GM12878 (cell line): ENCODE measurements around the gene SNCAIP. TPM values are rescaled to one million over a fixed set of nuclear protein-coding genes. Genes with fewer than 3 reads are reported as not detected.

Source experiments
- ATAC-seq: fragments of 200-7000 bp; cut with Tn5 transposase; 3 replicates; pipeline ENCODE4 v1.9.1; 2020; ENCODE audit warnings: mild to moderate bottlenecking, moderate library complexity
- BruUV-seq: library from RNA; stranded (reverse); fragments of 400-500 nt; replicated peaks from 2 replicates; lab custom pipeline; 2021; lab: Mats Ljungman, UMichigan
- CTCF ChIA-PET: fragments of 300-600 bp; sonication (Branson Sonifier 250); formaldehyde crosslinking; extraction: SDS; loops from one replicate; lab custom pipeline; 2021; ENCODE audit warnings: inconsistent platforms; lab: Yijun Ruan, JAX
- POLR2A ChIA-PET: fragments of 350-600 bp; formaldehyde crosslinking; extraction: SDS; loops from one replicate; lab custom pipeline; 2021; ENCODE audit warnings: inconsistent platforms; lab: Charles Lee
- RAD21 ChIA-PET: fragments of 300-600 bp; sonication (Branson Sonifier 250); formaldehyde crosslinking; loops from one replicate; lab custom pipeline; 2023; ENCODE audit warnings: antibody characterized with exemption; ENCODE audit not compliant: unreplicated experiment; lab: Charles Lee
- SMC1A ChIA-PET: fragments of 300-600 bp; sonication (Branson Sonifier 250); formaldehyde crosslinking; loops from one replicate; lab custom pipeline; 2023; ENCODE audit not compliant: unreplicated experiment, uncharacterized antibody; lab: Charles Lee
- DNase-seq: peaks from one replicate; pipeline ENCODE4 v3.0.0-alpha.2; 2011; ENCODE audit warnings: low read depth, low spot score
- FAIRE-seq: peaks from 3 replicates; lab custom pipeline; 2011; peaks lifted over from hg19 to GRCh38; lab: Jason Lieb, UNC
- H2AFZ ChIP-seq: 2 replicates; pipeline ENCODE4 v1.6.0; 2011; ENCODE audit warnings: low read depth, low read length, control low read depth; ENCODE audit not compliant: control insufficient read depth
- H3K27ac ChIP-seq: 2 replicates; pipeline ENCODE4 v1.5.1; 2011; ENCODE audit warnings: control low read depth; ENCODE audit not compliant: control insufficient read depth, insufficient read depth
- H3K27me3 ChIP-seq, 2 experiments: replicated peaks in 1 of 2; 2 replicates each; pipeline versions ENCODE4 v1.6.0 to v1.6.1; 2011; ENCODE audit warnings: low read length in 1 of 2; ENCODE audit not compliant: control insufficient read depth in 2 of 2, insufficient read depth in 2 of 2
- H3K36me3 ChIP-seq, 2 experiments: 2 replicates each; pipeline ENCODE4 v1.5.1; 2011; ENCODE audit warnings: low read length in 1 of 2; ENCODE audit not compliant: control insufficient read depth in 2 of 2, insufficient read depth in 2 of 2
- H3K4me1 ChIP-seq: 2 replicates; pipeline ENCODE4 v1.6.1; 2011; ENCODE audit warnings: mild to moderate bottlenecking, low read length, moderate library complexity, mixed read lengths; ENCODE audit not compliant: control insufficient read depth, insufficient read depth
- H3K4me2 ChIP-seq: 2 replicates; pipeline ENCODE4 v1.6.0; 2011; ENCODE audit warnings: control low read depth; ENCODE audit not compliant: control insufficient read depth, insufficient read depth
- H3K4me3 ChIP-seq: fragments of 200-600 bp; sonication (generic); 2 replicates; pipeline ENCODE4 v1.5.1; 2016
- H3K79me2 ChIP-seq: 2 replicates; pipeline ENCODE4 v1.6.0; 2011; ENCODE audit warnings: low read length; ENCODE audit not compliant: control insufficient read depth, insufficient read depth
- H3K9ac ChIP-seq: 2 replicates; pipeline ENCODE4 v1.8.0; 2011; ENCODE audit warnings: low read length, control low read depth, mixed read lengths; ENCODE audit not compliant: control insufficient read depth, insufficient read depth
- H3K9me3 ChIP-seq: replicated peaks from 3 replicates; pipeline ENCODE4 v1.5.1; 2011; ENCODE audit warnings: mild to moderate bottlenecking, low read length; ENCODE audit not compliant: control insufficient read depth, insufficient read depth
- H4K20me1 ChIP-seq: 2 replicates; pipeline ENCODE4 v1.6.0; 2011; ENCODE audit not compliant: control insufficient read depth, insufficient read depth
- CHD2 ChIP-seq: IDR thresholded peaks from 2 replicates; pipeline ENCODE4 v1.6.1; 2011; ENCODE audit warnings: low read depth, low read length, improper control_type of control experiment, borderline replicate concordance
- NFIC ChIP-seq: IDR thresholded peaks from 2 replicates; pipeline ENCODE4 v1.6.1; 2012; ENCODE audit warnings: low read depth, mild to moderate bottlenecking, inconsistent platforms, low read length, moderate library complexity
- NFYB ChIP-seq: IDR thresholded peaks from 2 replicates; pipeline ENCODE4 v1.6.1; 2011; ENCODE audit warnings: low read depth, mild to moderate bottlenecking, low read length, improper control_type of control experiment, moderate library complexity; ENCODE audit not compliant: insufficient read depth
- YBX1 ChIP-seq: fragments of 450-650 bp; IDR thresholded peaks from 2 replicates; pipeline ENCODE4 v1.6.1; 2016; ENCODE audit warnings: antibody characterized with exemption
- in situ Hi-C: fragments of 300-500 bp; cut with MboI; formaldehyde crosslinking; loops from 9 replicates; pipeline ENCODE4 v1.14.3; 2018; ENCODE audit warnings: mixed read lengths
- intact Hi-C: fragments of 100-400 bp; cut with micrococcal nuclease; formaldehyde crosslinking; loops from one replicate; pipeline ENCODE4 v1.14.2; 2022; ENCODE audit not compliant: unreplicated experiment
- polyA plus RNA-seq, 11 experiments: library from polyadenylated mRNA; depleted of rRNA in 4 of 11; unstranded in 6 of 11; stranded (reverse) in 5 of 11; fragments of >200 nt; fragmentation: Nextera tagmentation in 4 of 11; fragmentation: Illumina TruSeq in 1 of 11; extraction: Ambion mirVana in 4 of 11; extraction: Trizol in 1 of 11; gene quantifications; 1 replicate in 1 of 11; 2 replicates in 10 of 11; pipeline versions ENCODE4 v1.2.1 to v1.2.3, GENCODE V29; 2011 to 2016; ENCODE audit warnings: inconsistent platforms in 2 of 11, missing spikeins in 2 of 11, low read depth in 1 of 11
- total RNA-seq, 4 experiments: library from RNA; depleted of rRNA in 3 of 4; stranded (reverse); fragments of >200 nt in 3 of 4; fragmentation: Illumina TruSeq in 1 of 4; extraction: Trizol in 1 of 4; gene quantifications; 2 replicates each; pipeline versions ENCODE4 v1.2.1 to v1.2.3, GENCODE V29; 2013 to 2021
- TF ChIP-seq, protein P1 (sequence below): fragments of 450-650 bp; IDR thresholded peaks from 2 replicates; pipeline ENCODE4 v1.6.1; 2017; ENCODE audit warnings: mild to moderate bottlenecking, moderate library complexity

Gene SNCAIP
- total and polyA plus RNA-seq, 10 of the 15 experiments (the other 5 are each of a cell fraction or from before 2014, with no cell fraction given) = 0.03 to 0.62 (median 0.16) TPM; not detected in 1

- Histone ChIP-seq H3K27ac (no peak overlapping the region), H3K4me1 (no peaks in the 10 kb centered on the region), H2AFZ (no peak overlapping the region), H3K9ac (no peak overlapping the region), H3K79me2 (no peaks in the 10 kb centered on the region), H3K4me3 (no peak overlapping the region), H4K20me1 (no peaks in the 10 kb centered on the region), H3K27me3 (no peaks in the 10 kb centered on the region; a peak in 1 of 4 replicates), H3K9me3 (no peaks in the 10 kb centered on the region), H3K4me2 (no peak overlapping the region), H3K36me3 (no peaks in the 10 kb centered on the region)
- TF ChIP-seq NFIC = no peak
- no peak for TF ChIP-seq CHD2
- no peak for TF ChIP-seq YBX1
- no peak for TF ChIP-seq NFYB
- TF ChIP-seq, protein P1, sequence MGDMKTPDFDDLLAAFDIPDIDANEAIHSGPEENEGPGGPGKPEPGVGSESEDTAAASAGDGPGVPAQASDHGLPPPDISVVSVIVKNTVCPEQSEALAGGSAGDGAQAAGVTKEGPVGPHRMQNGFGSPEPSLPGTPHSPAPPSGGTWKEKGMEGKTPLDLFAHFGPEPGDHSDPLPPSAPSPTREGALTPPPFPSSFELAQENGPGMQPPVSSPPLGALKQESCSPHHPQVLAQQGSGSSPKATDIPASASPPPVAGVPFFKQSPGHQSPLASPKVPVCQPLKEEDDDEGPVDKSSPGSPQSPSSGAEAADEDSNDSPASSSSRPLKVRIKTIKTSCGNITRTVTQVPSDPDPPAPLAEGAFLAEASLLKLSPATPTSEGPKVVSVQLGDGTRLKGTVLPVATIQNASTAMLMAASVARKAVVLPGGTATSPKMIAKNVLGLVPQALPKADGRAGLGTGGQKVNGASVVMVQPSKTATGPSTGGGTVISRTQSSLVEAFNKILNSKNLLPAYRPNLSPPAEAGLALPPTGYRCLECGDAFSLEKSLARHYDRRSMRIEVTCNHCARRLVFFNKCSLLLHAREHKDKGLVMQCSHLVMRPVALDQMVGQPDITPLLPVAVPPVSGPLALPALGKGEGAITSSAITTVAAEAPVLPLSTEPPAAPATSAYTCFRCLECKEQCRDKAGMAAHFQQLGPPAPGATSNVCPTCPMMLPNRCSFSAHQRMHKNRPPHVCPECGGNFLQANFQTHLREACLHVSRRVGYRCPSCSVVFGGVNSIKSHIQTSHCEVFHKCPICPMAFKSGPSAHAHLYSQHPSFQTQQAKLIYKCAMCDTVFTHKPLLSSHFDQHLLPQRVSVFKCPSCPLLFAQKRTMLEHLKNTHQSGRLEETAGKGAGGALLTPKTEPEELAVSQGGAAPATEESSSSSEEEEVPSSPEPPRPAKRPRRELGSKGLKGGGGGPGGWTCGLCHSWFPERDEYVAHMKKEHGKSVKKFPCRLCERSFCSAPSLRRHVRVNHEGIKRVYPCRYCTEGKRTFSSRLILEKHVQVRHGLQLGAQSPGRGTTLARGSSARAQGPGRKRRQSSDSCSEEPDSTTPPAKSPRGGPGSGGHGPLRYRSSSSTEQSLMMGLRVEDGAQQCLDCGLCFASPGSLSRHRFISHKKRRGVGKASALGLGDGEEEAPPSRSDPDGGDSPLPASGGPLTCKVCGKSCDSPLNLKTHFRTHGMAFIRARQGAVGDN = no peak
- in situ Hi-C loops = no loop called here
- SMC1A ChIA-PET = no interaction called here
- no peak for FAIRE-seq
- ATAC-seq = no peak
- no peak for DNase-seq
- BruUV-seq = no TSS peak
- intact Hi-C loops = no loop called here
- CTCF ChIA-PET = no interaction called here
- RAD21 ChIA-PET = no interaction called here
- POLR2A ChIA-PET = no interaction called here
These were observed 124.6 kb downstream of the SNCAIP start for GRCh38 chr5:122436615-122437014.
